ENCODE data around the gene CBX4. TPM values are rescaled to one million over a fixed set of nuclear protein-coding genes. Genes with fewer than 3 reads are reported as not detected.

Gene CBX4
- total and polyA plus RNA-seq, 7 donors = 3.5 to 14.2 (median 7.6) TPM

DNA sequence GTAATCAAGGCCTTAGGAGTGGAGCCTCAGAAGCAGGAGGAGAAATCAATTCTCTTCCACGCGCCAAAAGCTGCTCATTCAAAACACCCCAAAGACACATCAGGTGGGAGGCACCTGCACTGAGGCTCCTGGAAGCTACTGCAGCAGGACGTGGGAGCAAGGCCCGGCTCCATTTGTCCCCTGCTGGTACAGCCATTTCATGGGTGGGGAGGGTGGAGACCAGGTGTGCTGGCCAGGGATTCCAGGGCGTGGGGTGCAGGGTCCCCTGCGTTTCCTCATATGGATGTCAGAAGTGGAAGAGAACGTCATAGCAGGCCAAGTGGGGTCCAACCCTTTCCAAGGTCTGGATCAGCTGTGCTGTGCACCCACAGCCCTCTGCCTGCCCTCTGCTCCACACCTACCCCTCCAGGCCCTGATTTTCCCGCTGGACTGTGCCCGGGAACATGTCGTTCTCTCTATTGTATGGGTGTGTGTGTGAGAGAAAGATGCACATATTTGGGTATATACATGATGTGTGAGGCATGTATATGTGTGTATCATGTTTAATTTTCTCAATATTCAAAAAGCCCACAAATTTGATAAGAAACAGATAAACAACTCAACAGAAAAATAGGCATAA is 39.2 kb upstream of the CBX4 start:
- TF ChIP-seq, protein P1, sequence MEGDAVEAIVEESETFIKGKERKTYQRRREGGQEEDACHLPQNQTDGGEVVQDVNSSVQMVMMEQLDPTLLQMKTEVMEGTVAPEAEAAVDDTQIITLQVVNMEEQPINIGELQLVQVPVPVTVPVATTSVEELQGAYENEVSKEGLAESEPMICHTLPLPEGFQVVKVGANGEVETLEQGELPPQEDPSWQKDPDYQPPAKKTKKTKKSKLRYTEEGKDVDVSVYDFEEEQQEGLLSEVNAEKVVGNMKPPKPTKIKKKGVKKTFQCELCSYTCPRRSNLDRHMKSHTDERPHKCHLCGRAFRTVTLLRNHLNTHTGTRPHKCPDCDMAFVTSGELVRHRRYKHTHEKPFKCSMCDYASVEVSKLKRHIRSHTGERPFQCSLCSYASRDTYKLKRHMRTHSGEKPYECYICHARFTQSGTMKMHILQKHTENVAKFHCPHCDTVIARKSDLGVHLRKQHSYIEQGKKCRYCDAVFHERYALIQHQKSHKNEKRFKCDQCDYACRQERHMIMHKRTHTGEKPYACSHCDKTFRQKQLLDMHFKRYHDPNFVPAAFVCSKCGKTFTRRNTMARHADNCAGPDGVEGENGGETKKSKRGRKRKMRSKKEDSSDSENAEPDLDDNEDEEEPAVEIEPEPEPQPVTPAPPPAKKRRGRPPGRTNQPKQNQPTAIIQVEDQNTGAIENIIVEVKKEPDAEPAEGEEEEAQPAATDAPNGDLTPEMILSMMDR (IDR thresholded peaks at IDR 0.05) = no peak
- TF ChIP-seq EP300 (IDR thresholded peaks at IDR 0.05) (no peak), POLR2AphosphoS5 (IDR thresholded peaks at IDR 0.05) (no peak), POLR2A (IDR thresholded peaks at IDR 0.05) (no peak)
- no peak for DNase-seq
- H3K4me3 ChIP-seq = no peak overlapping the region
- WGBS, 2 donors = 57 to 79% methylated on average over 10 of the region's 10 CpGs
- no peak overlapping the region for H3K27ac ChIP-seq
- intact Hi-C loops (cut with DNase I) = no loop called here
- H3K27me3 ChIP-seq = peaks cover 0 to 15% (median 0%) of the 10 kb centered on the region in 3 donors
- no peaks in the 10 kb centered on the region for H3K9me3 ChIP-seq
- no peaks in the 10 kb centered on the region for H3K4me1 ChIP-seq
- H3K36me3 ChIP-seq = no peaks in the 10 kb centered on the region

DNA sequence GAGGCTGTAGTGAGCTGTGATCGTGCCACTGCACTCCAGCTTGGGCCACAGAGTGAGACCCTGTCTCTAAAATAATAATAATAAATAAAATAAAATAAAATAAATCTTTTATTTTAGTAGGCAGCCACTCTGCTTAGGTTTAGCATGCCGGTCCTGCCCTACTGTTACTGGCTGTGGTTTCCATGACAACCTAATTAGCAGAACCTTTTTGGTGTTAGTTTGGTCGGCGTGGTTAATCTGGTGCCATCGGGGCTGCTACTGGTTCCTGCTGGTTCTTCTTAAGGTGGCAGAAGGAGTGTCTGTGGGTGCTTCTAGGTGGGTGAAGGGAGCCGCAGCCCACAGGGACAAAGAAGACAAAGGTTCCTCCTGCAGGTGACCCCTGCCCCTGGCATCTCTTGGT is 37.8 kb upstream of the CBX4 start:
- no peak for DNase-seq
- WGBS, 2 donors = 83 to 89% methylated on average over 6 of the region's 6 CpGs
- Histone ChIP-seq H3K27me3 (peaks cover 0 to 10% (median 0%) of the 10 kb centered on the region in 3 donors), H3K27ac (no peak overlapping the region), H3K36me3 (no peaks in the 10 kb centered on the region), H3K4me3 (no peak overlapping the region), H3K9me3 (no peaks in the 10 kb centered on the region), H3K4me1 (no peaks in the 10 kb centered on the region)
- intact Hi-C loops (cut with DNase I) = no loop called here
- TF ChIP-seq, protein P1 (IDR thresholded peaks at IDR 0.05) = no peak
- no peak for TF ChIP-seq EP300 (IDR thresholded peaks at IDR 0.05)
- TF ChIP-seq POLR2A (IDR thresholded peaks at IDR 0.05) = no peak
- TF ChIP-seq POLR2AphosphoS5 (IDR thresholded peaks at IDR 0.05) = no peak

DNA sequence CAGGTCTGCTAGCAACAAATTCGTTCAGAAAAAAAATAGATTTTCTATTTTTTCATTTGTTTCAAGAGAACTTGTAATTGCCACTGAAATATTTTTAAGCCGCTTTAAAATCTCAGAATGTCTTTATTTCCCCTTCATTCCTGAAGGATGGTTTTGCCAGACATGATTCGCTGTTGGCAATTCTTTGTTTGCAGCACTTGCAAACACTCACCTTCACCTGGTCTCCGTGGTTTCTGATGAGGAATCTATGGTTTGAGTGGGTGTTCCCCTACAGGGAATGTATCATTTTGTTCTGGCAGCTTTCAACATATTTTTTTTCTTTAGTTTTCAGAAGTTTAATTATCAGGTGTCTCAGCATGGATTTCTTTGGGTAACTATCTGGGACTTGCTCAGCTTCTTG is 36.3 kb upstream of the CBX4 start:
- TF ChIP-seq POLR2A (IDR thresholded peaks at IDR 0.05) = no peak
- TF ChIP-seq EP300 (IDR thresholded peaks at IDR 0.05) = no peak
- TF ChIP-seq POLR2AphosphoS5 (IDR thresholded peaks at IDR 0.05) = no peak
- TF ChIP-seq, protein P1 (IDR thresholded peaks at IDR 0.05) = no peak
- Histone ChIP-seq H3K36me3 (no peaks in the 10 kb centered on the region), H3K4me3 (no peak overlapping the region), H3K27me3 (peaks cover 0 to 10% (median 0%) of the 10 kb centered on the region in 3 donors), H3K9me3 (no peaks in the 10 kb centered on the region), H3K27ac (no peak overlapping the region), H3K4me1 (no peaks in the 10 kb centered on the region)
- intact Hi-C loops (cut with DNase I) = no loop called here
- no peak for DNase-seq
- WGBS, 2 donors = 80 to 82% methylated on average over 4 of the region's 4 CpGs

DNA sequence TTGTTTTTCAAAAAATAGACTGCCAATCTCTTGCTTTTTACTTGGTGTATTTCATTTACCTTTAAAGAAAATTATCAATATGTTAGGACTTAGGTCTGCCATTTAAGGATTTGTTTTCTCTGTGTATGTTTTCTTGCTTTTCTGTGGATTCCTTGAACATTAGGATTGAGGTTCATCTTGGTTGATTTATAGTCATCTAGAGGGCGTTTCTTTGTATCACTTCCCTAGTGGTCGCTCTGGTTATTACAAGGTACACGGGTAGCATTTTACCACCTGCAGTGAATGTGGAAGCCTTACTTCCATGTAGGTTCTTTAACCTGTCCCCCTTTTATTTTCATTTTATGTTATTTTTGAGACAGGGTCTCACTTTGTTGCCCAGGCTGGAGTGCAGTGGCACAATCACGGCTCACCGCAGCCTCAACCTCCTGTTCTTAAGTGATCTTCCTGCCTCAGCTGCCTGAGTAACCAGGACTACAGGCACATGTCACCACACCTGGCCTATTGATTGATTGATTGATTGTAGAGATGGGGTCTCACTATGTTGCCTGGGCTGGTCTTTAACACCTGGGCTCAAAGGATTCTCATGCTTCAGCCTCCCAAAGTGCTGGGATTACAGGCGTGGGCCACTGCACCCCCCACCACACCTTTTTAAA is 35.2 kb upstream of the CBX4 start:
- TF ChIP-seq, protein P1 (IDR thresholded peaks at IDR 0.05) = peak in 1 of 4 experiments; percentile 25
- no peak for TF ChIP-seq EP300 (IDR thresholded peaks at IDR 0.05)
- TF ChIP-seq POLR2A (IDR thresholded peaks at IDR 0.05) = no peak
- no peak overlapping the region for H3K27ac ChIP-seq
- H3K4me1 ChIP-seq = no peaks in the 10 kb centered on the region
- intact Hi-C loops (cut with DNase I) = no loop called here
- peaks cover 0 to 15% (median 0%) of the 10 kb centered on the region in 3 donors for H3K27me3 ChIP-seq
- H3K36me3 ChIP-seq = no peaks in the 10 kb centered on the region
- no peak for DNase-seq
- H3K4me3 ChIP-seq = no peak overlapping the region
- WGBS, 2 donors = 31 to 35% methylated on average over 6 of the region's 6 CpGs
- no peaks in the 10 kb centered on the region for H3K9me3 ChIP-seq
